ENCODE results near the gene SNTN. TPM values are rescaled to one million over a fixed set of nuclear protein-coding genes. Genes with fewer than 3 reads are reported as not detected.

Gene SNTN
- total RNA-seq, 1 experiment from 2014 or later, result not detected

DNA sequence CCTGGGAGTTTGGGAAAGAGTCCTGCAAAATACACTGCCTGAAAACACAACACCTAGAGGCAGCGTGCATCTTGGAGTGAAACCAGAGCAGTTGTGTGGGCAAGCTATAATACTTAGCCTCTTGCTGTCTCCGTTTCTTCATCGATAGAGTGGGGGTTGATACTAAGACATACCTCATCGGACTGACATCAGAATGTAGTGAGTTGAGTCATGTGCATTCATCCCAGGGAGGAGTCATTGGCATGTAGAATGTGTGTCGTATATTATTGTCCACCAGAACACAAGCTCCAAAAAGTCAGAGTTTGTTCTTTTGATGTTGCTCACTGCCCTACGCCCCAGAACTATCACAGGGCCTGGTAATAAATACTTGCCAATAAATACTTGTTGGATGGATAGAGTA is 4.3 kb downstream of the SNTN start:
- DNase-seq, result no peak
- Histone ChIP-seq H3K9me3 (no peaks in the 10 kb centered on the region), H3K27me3 (no peaks in the 10 kb centered on the region), H3K4me3 (no peak overlapping the region), H3K36me3 (no peaks in the 10 kb centered on the region)

- no peaks in the 10 kb centered on the region for H3K9me3 ChIP-seq
- no peaks in the 10 kb centered on the region for H3K27me3 ChIP-seq
- DNase-seq, result no peak
- H3K36me3 ChIP-seq, result no peaks in the 10 kb centered on the region
- H3K4me3 ChIP-seq, result no peak overlapping the region
These were observed 8.8 kb downstream of the SNTN start for GRCh38 chr3:63661242-63661641.

GRCh38 chr3:63662011-63662410 is 9.5 kb downstream of the SNTN start:
- Histone ChIP-seq H3K4me3 (no peak overlapping the region), H3K9me3 (no peaks in the 10 kb centered on the region)
- no peak for DNase-seq

DNA sequence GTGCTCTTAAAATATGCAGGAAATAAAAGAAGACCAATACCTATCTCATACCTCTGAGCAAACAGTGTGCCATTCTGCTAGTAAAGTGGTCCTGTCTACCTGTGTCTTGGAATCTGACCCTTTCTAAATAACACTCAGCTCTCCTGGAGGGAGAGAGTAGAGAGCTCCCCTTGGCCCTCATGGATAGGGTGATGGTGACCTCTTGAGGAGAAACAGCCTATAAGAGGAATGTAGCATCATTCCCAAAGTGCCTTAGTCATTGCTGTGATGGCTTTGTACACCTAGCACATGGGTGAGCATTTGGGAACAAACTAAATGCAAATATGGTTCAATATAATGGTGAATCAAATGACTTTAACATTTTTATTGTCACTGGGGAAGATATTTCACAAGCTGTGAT is 10.0 kb downstream of the SNTN start:
- no peak for DNase-seq
- Histone ChIP-seq H3K4me3 (no peak overlapping the region), H3K9me3 (no peaks in the 10 kb centered on the region), H3K36me3 (no peaks in the 10 kb centered on the region), H3K27me3 (no peaks in the 10 kb centered on the region)

More at GRCh38 chr3:63662011-63662410, 9.5 kb downstream of the SNTN start:
- Histone ChIP-seq H3K27me3 (no peaks in the 10 kb centered on the region), H3K36me3 (no peaks in the 10 kb centered on the region)

GRCh38 chr3:63670544-63670943 is 18.1 kb downstream of the SNTN start:
- DNase-seq, result no peak
- no peaks in the 10 kb centered on the region for H3K9me3 ChIP-seq
- no peak overlapping the region for H3K4me3 ChIP-seq
- no peaks in the 10 kb centered on the region for H3K36me3 ChIP-seq
- no peaks in the 10 kb centered on the region for H3K27me3 ChIP-seq

DNA sequence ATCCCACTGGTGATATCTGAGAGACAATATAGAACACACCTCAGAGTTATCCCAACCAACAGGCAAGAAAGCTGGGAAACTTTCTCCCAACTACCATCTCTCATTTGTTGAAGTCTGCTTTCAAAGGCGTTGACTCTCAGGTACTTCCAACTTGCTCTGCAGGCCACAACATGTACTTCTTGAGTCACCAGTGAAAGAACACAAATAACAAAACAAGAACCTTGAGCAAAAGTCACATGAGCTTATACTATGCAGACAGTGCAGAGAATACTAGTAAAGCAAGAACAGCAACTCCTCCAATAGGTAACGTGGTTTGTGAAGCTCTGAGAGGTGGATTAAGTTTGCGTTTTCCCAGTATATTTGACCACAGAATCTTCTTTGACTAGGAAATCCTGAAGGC is 20.6 kb downstream of the SNTN start:
- no peak for DNase-seq
- Histone ChIP-seq H3K4me3 (no peak overlapping the region), H3K36me3 (no peaks in the 10 kb centered on the region), H3K9me3 (no peaks in the 10 kb centered on the region), H3K27me3 (no peaks in the 10 kb centered on the region)

DNA sequence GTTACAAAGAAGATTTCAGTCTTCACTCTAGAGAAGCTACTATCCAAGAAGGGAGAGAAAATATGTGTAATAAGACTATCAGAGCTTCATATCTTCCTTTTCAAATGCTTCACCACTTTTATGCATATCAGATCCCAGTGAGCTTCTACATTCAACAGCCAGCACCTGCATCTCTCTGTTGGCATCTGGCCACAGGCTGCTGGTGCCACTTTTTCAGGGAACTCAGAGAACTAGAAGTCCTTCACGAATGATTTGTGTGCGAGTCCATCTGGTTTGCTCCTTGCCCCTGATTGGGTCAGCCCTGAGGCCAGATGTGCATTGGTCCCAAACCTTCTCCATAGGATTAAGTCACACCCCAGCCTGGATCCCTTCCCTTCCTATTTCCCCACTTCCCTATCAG is 22.1 kb downstream of the SNTN start:
- no peaks in the 10 kb centered on the region for H3K36me3 ChIP-seq
- no peaks in the 10 kb centered on the region for H3K9me3 ChIP-seq
- no peak for DNase-seq
- H3K4me3 ChIP-seq, result no peak overlapping the region
- no peaks in the 10 kb centered on the region for H3K27me3 ChIP-seq

- no peak for DNase-seq
- H3K36me3 ChIP-seq, result no peaks in the 10 kb centered on the region
- H3K27me3 ChIP-seq, result no peaks in the 10 kb centered on the region
- no peak overlapping the region for H3K4me3 ChIP-seq
- no peaks in the 10 kb centered on the region for H3K9me3 ChIP-seq
These were observed 26.7 kb downstream of the SNTN start for GRCh38 chr3:63679186-63679585.

GRCh38 chr3:63684081-63684480 is 31.6 kb downstream of the SNTN start:
- H3K4me3 ChIP-seq, result no peak overlapping the region

GRCh38 chr3:63685340-63685739 is 32.9 kb downstream of the SNTN start:
- H3K9me3 ChIP-seq, result no peaks in the 10 kb centered on the region
- no peak overlapping the region for H3K4me3 ChIP-seq
- H3K27me3 ChIP-seq, result no peaks in the 10 kb centered on the region
- no peak for DNase-seq
- H3K36me3 ChIP-seq, result no peaks in the 10 kb centered on the region

More at GRCh38 chr3:63684081-63684480, 31.6 kb downstream of the SNTN start:
- H3K9me3 ChIP-seq, result no peaks in the 10 kb centered on the region
- no peak for DNase-seq
- no peaks in the 10 kb centered on the region for H3K27me3 ChIP-seq
- H3K36me3 ChIP-seq, result no peaks in the 10 kb centered on the region

GRCh38 chr3:63687278-63688225 is 35.1 kb downstream of the SNTN start:
- no peak for DNase-seq
- no peaks in the 10 kb centered on the region for H3K36me3 ChIP-seq
- no peaks in the 10 kb centered on the region for H3K9me3 ChIP-seq
- no peaks in the 10 kb centered on the region for H3K27me3 ChIP-seq
- H3K4me3 ChIP-seq, result no peak overlapping the region

GRCh38 chr3:63689285-63689684 is 36.8 kb downstream of the SNTN start:
- Histone ChIP-seq H3K4me3 (no peak overlapping the region), H3K36me3 (no peaks in the 10 kb centered on the region), H3K27me3 (no peaks in the 10 kb centered on the region), H3K9me3 (no peaks in the 10 kb centered on the region)
- DNase-seq, result no peak

- Histone ChIP-seq H3K27me3 (no peaks in the 10 kb centered on the region), H3K4me3 (no peak overlapping the region), H3K36me3 (no peaks in the 10 kb centered on the region), H3K9me3 (no peaks in the 10 kb centered on the region)
- DNase-seq, result no peak
These were observed 40.9 kb downstream of the SNTN start for GRCh38 chr3:63693351-63693750.

- H3K4me3 ChIP-seq, result no peak overlapping the region
- H3K27me3 ChIP-seq, result no peaks in the 10 kb centered on the region
- H3K9me3 ChIP-seq, result no peaks in the 10 kb centered on the region
- no peaks in the 10 kb centered on the region for H3K36me3 ChIP-seq
- no peak for DNase-seq
These were observed 52.7 kb downstream of the SNTN start for GRCh38 chr3:63705092-63705645.

- no peak for DNase-seq
- no peak overlapping the region for H3K4me3 ChIP-seq
These were observed 54.0 kb downstream of the SNTN start for GRCh38 chr3:63706321-63707085.

DNA sequence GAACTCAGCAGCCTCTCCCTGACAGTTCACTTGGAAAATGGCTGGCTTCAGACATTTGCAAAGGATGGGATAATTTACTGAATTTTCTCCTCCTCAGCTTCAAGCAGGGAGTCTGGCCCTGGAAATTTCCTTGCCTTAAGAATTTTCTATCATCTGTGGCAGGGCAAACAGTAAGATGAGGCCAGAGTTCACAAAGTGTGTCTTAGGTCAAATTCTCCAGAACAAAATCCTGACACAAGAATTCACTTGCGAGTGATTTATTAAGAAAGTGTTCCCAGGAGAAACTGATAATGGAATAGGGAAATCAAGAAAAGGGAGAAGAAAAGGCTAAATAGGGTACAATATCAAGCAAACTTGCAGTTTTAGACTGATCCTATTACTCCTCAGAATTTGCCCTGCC is 55.3 kb downstream of the SNTN start:
- Histone ChIP-seq H3K27me3 (no peaks in the 10 kb centered on the region), H3K4me3 (no peak overlapping the region), H3K36me3 (no peaks in the 10 kb centered on the region), H3K9me3 (no peaks in the 10 kb centered on the region)
- DNase-seq, result no peak

More at GRCh38 chr3:63706321-63707085, 54.0 kb downstream of the SNTN start:
- no peaks in the 10 kb centered on the region for H3K36me3 ChIP-seq
- H3K9me3 ChIP-seq, result no peaks in the 10 kb centered on the region
- H3K27me3 ChIP-seq, result no peaks in the 10 kb centered on the region

DNA sequence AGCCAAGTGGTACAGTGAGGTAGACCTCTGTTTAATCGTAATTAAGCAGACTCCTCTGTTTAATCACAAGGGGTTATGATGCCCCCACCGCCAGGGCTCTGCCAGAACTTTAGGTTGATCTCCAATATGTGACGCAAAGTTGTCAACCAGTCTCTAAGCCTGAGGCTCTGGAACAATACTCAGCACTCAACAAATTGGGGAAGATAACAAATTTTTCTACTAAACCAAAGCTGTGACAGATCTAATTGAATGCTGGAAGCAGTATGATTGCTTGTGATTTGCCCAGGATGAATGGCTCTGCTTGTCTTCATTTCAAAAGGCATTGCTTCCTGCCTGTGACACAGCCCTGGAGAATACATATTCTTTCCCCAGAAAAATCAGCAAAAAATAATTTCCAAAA is 57.1 kb downstream of the SNTN start:
- Histone ChIP-seq H3K36me3 (no peaks in the 10 kb centered on the region), H3K27me3 (no peaks in the 10 kb centered on the region), H3K9me3 (no peaks in the 10 kb centered on the region), H3K4me3 (no peak overlapping the region)
- no peak for DNase-seq
